Stimulated activated memory B cell treated with anti-CD40 and anti-IgM and Interleukin-4, amounts not matched to agents 10 μg/mL and 1 μg/mL and 100 μg/mL, for 72 hours (primary cell): ENCODE results near the gene CTNNBL1.
"Not testable (repeated sequence)": the region's sequence is repeated elsewhere in the genome, so short reads cannot be mapped to it uniquely, and the experiment has no call there.

ENCODE experiments used
- ATAC-seq: fragments of 150-1000 bp; cut with Tn5 transposase; 2 replicates; pipeline ENCODE4 v1.10.0; 2021
- H3K27ac Mint-ChIP-seq: one replicate; pipeline ENCODE4 v1.8.0; 2022; ENCODE audit warnings: mild to moderate bottlenecking, mixed read lengths
- H3K27me3 Mint-ChIP-seq: one replicate; pipeline ENCODE4 v1.8.0; 2022; ENCODE audit warnings: mixed read lengths
- H3K36me3 Mint-ChIP-seq: one replicate; pipeline ENCODE4 v1.8.0; 2022; ENCODE audit warnings: mixed read lengths
- H3K4me1 Mint-ChIP-seq: one replicate; pipeline ENCODE4 v1.8.0; 2022; ENCODE audit warnings: mixed read lengths
- H3K4me3 Mint-ChIP-seq: one replicate; pipeline ENCODE4 v1.8.0; 2022; ENCODE audit warnings: mild to moderate bottlenecking, moderate library complexity, mixed read lengths
- H3K9me3 Mint-ChIP-seq: one replicate; pipeline ENCODE4 v1.8.0; 2022; ENCODE audit warnings: mixed read lengths

The CTNNBL1 gene

DNA sequence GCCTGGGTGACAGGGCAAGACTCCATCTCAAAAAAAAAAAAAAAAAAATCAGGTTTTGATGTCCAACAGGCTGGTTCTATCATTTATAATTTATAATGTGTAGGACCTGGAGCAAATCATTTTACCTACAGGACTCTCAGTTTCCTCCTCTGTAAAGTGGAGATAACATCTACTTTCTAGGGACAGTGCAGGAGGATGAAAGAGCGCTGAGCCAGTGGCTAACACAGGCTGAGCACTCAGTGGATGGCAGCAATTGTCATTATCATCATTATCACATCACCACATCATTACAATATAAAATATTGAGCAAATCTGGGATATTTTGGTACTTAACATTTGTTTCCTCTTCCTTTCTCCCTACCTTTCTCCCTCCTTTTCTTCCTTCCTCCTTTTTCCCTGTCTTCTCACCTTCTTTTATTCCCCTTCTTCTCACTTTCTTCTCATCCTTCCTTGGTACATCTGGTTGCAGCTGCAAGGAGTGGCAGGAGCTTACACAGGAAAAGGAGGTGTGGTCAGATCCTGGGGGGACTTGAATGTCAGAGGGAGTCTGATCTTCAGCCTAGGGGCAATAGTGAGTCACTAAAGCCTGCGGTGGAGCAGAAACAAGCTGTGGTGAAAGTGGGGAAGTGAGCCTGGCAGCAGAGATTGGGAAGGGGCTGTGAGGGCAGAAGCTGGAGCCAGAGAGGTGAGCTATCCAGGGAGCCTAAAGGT is 24.6 kb upstream of the CTNNBL1 start:
- H3K36me3 Mint-ChIP-seq, result peaks cover 7% of the 10 kb centered on the region
- ATAC-seq, result peak; percentile 20
- H3K27me3 Mint-ChIP-seq, result peaks cover 63% of the 10 kb centered on the region
- H3K4me3 Mint-ChIP-seq, result no peak overlapping the region
- H3K27ac Mint-ChIP-seq, result no peak overlapping the region
- H3K4me1 Mint-ChIP-seq, result peaks cover 6% of the 10 kb centered on the region
- peaks cover 6% of the 10 kb centered on the region for H3K9me3 Mint-ChIP-seq

DNA sequence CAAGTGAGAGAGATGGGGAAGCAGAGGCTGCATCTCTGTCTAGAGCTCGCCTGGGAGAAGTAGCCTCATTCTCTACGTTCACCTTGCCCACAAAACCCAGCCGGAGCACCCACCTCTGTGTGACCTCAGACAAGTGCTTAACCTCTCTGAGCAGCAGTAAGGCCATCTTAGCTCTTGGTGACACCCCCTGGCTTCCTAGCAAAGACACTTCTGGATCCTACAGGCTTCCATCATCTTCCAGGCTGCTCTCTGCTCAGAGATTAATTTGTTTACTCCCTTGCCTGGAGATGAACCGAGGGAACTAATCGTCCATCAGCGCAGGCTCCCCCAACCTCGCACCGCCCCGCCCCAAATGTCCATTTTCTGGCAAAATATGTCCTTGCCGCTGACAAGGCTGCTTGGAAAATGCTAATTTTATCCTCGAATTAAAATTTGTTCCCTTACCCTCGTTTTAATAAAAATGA is 24.0 kb upstream of the CTNNBL1 start:
- H3K27me3 Mint-ChIP-seq, result peaks cover 57% of the 10 kb centered on the region

DNA sequence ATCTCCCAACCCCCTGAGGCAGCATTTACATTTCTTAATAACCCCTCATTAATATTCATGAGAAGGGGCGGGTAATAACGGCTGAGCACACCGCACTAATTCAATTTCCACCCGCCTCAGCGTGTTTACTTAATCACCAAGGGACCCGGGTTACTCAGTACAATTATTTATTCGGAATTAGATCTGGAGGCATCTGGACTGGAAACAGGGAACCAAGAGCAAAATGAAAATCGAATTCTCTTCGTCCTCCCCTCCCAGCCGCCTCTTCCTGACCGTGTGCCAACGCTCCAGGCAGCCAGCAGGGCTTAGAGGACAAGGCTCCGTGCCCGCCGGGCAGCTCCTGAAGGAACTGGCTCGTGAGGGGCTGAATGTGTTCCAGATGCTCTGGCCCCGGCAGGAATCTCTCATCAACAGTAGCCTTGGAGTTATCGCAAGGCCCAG is 23.5 kb upstream of the CTNNBL1 start:
- Mint-ChIP-seq H3K36me3 (no peaks in the 10 kb centered on the region), H3K27ac (no peak overlapping the region), H3K4me3 (no peak overlapping the region), H3K4me1 (peaks cover 12% of the 10 kb centered on the region), H3K27me3 (peaks cover 57% of the 10 kb centered on the region), H3K9me3 (peaks cover 3% of the 10 kb centered on the region)
- no peak for ATAC-seq

More for the DNA sequence above, 24.0 kb upstream of the CTNNBL1 start:
- ATAC-seq, result peak; percentile 16
- peaks cover 1% of the 10 kb centered on the region for H3K36me3 Mint-ChIP-seq
- peaks cover 3% of the 10 kb centered on the region for H3K9me3 Mint-ChIP-seq
- no peak overlapping the region for H3K4me3 Mint-ChIP-seq
- H3K4me1 Mint-ChIP-seq, result peaks cover 11% of the 10 kb centered on the region
- H3K27ac Mint-ChIP-seq, result no peak overlapping the region

DNA sequence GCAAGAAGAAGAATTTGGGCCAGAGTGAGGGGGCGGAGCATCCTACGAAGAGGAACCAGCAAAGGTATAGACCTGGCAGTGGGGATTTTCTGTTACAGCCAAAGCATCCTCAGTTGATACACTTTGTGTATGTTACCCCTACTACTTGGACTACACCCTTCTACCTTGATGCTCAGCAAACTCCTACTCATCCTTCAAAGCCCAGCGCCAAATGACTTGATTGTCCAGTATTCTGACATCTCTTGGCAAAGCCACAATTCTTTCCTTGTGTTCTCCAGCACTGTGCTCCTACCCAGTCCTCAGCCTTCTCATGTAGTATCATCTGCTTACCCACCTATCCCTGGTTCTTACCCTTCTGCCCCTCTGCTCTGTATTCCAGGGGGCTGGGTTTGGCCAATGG is 21.7 kb upstream of the CTNNBL1 start:
- no peak overlapping the region for H3K27ac Mint-ChIP-seq

DNA sequence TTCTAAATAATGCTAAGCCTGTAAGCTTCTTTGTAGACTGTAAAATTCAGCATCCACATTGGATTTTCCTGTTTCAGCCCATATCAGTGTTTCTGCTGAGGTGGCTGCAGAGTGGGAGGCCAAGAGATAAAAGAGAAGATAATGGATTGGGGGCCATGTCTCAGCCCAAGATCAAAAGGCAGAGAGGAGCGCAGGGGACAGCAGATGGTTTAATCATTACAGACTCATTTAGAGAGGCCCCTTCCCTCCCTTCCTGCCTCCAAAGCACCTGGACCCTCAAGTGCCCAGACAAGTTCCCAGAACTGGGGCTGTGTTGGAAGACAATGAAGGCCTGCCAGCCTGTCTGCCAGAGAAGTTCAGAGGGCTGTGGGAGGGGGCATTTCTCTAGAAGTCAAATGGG is 20.4 kb upstream of the CTNNBL1 start:
- Mint-ChIP-seq H3K4me3 (no peak overlapping the region), H3K27me3 (peaks cover 59% of the 10 kb centered on the region), H3K27ac (no peak overlapping the region), H3K36me3 (no peaks in the 10 kb centered on the region), H3K9me3 (no peaks in the 10 kb centered on the region), H3K4me1 (peaks cover 12% of the 10 kb centered on the region)
- no peak for ATAC-seq

More for the DNA sequence above, 21.7 kb upstream of the CTNNBL1 start:
- ATAC-seq, result no peak
- H3K27me3 Mint-ChIP-seq, result peaks cover 57% of the 10 kb centered on the region
- no peaks in the 10 kb centered on the region for H3K36me3 Mint-ChIP-seq
- H3K4me1 Mint-ChIP-seq, result peaks cover 12% of the 10 kb centered on the region
- no peak overlapping the region for H3K4me3 Mint-ChIP-seq
- H3K9me3 Mint-ChIP-seq, result no peaks in the 10 kb centered on the region

DNA sequence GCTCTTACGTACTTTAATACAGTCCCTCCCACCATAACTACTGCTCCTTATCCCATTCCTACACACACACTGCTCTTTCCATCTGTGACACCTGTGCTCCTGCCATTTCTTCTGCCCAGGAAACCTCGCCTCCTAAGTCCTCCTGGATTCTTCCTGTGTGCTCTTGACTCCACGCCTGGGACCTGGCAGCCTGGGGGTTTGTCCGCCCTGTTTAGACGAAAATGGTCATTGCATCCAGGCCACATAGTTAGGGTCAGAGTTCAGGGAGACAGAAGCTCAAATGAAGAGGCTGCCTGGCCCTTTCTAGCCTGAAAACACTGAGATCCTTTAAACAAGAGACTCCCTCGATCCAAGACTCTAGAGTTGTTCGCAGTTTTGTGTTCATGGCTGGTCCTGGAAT is 17.4 kb upstream of the CTNNBL1 start:
- no peaks in the 10 kb centered on the region for H3K9me3 Mint-ChIP-seq
- ATAC-seq, result no peak
- no peak overlapping the region for H3K4me3 Mint-ChIP-seq
- peaks cover 35% of the 10 kb centered on the region for H3K27me3 Mint-ChIP-seq
- H3K4me1 Mint-ChIP-seq, result peaks cover 6% of the 10 kb centered on the region
- H3K36me3 Mint-ChIP-seq, result no peaks in the 10 kb centered on the region
- H3K27ac Mint-ChIP-seq, result no peak overlapping the region

DNA sequence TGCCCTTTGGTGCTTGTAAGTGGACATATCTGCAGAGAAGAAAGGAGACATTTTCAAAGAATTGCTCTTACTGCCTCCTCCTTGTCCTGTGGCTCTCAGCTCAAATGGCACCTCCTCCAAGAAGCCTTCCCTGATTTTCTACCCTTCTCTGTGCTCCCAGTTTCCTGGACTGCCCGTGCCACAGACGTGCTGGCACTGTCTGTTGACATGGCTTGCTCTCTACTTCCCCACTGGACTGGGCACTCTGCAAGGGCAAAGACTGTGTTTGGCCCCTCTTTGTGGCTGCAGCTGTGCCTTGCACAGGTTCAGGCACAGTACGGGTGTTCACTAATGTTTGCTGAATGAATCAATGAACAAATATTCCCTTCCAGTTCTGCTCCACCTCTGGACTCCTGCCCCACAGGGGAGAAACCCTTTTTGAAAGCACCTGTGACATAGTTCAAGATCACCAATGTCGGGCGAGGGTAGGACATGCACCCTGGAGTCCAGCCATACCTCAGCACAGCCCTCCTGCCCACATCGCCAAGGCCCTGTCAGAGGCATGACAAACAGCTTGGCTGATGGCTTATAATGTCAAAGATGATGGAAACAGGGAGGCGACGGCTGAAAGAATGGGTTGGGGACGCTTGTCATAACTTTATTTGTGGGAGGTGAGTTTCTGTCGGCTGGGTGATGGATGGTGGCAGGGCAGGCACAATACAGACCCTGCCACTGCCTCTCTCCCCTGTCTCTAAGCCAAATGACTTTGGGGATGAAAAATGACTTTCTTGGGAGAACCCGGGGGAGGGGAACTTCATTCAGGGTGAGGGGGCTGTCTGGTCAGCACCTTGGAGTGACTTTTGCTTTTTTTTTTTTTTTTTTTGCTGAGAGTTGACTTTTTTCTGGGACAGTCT is 15.6 kb upstream of the CTNNBL1 start:
- H3K4me3 Mint-ChIP-seq, result no peak overlapping the region
- peaks cover 32% of the 10 kb centered on the region for H3K27me3 Mint-ChIP-seq
- no peak for ATAC-seq
- H3K36me3 Mint-ChIP-seq, result no peaks in the 10 kb centered on the region
- no peaks in the 10 kb centered on the region for H3K9me3 Mint-ChIP-seq
- peaks cover 6% of the 10 kb centered on the region for H3K4me1 Mint-ChIP-seq
- no peak overlapping the region for H3K27ac Mint-ChIP-seq

DNA sequence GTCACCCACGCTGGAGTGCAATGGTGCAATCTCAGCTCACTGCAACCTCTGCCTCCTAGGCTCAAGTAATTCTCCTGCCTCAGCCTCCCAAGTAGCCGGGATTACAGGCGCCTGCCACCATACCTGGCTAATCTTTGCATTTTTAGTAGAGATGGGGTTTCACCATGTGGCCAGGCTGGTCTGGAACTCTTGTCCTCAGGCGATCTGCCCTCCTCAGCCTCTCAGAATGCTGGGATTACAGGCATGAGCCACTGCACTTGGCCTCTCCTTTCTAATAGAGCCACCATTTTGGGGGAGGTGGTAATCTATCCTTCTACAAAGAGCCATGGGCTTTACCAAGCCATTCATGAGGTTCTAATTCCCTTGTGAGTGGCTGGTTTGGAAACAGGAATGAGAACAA is 14.1 kb upstream of the CTNNBL1 start:
- H3K4me3 Mint-ChIP-seq, H3K4me1 Mint-ChIP-seq, H3K36me3 Mint-ChIP-seq, ATAC-seq, H3K27ac Mint-ChIP-seq, H3K9me3 Mint-ChIP-seq: not testable (repeated sequence)
- peaks cover 24% of the 10 kb centered on the region for H3K27me3 Mint-ChIP-seq

DNA sequence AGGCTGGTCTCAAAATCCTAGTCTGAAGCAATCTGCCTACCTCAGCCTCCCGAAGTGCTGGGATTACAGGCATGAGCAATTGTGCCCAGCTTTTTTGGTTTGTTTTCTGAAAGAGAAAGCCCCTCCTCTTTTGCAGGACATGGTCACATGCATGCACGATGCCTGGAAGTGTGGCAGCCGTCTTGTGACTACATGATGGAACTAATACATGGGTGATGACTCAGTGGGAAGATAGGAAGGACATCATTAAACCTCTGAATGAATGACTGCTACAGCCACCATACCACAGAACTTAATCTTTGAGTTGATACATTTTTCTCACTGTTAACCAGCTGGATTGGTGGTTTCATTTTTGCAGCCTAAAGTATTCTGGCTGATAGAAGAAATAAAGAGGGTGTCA is 13.4 kb upstream of the CTNNBL1 start:
- Mint-ChIP-seq H3K27ac (no peak overlapping the region), H3K27me3 (peaks cover 24% of the 10 kb centered on the region), H3K4me3 (no peak overlapping the region), H3K36me3 (no peaks in the 10 kb centered on the region), H3K4me1 (no peaks in the 10 kb centered on the region), H3K9me3 (no peaks in the 10 kb centered on the region)
- no peak for ATAC-seq

DNA sequence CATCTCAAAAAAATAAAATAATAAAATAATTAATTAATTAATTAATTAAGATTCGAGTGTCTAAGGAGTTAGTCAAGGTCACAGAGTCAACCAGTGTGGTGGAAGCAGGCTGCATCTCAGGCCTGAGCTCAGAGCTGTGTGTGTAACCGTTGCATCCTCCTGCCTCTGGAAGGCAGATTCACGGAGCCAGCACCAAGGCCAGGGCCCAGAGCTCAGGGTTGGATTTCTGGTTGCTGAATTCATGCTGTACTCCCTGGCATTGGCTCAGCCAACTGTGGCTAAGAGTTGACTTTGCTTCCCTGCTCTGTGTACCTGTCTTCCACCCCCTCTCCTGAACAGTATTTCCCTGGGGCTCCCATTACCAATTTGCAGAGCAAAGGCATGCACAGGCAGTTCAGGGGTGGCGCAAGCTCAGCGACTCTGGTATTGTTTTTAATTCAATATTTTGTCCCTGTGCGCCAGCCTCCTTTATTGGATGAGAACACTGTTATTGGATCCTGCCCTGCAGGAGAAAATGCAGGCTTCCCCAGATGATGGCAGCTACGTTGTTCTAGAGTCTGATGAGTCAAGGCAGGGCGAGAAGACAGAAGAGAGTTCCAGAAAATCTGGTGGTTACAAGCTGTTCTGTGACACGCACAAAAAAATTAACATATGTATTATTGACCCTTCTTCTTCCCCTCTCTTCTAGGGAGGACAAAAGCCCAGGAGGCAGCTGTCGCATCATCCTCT is 12.3 kb upstream of the CTNNBL1 start:
- Mint-ChIP-seq H3K4me1 (no peaks in the 10 kb centered on the region), H3K27me3 (peaks cover 24% of the 10 kb centered on the region), H3K9me3 (no peaks in the 10 kb centered on the region), H3K36me3 (no peaks in the 10 kb centered on the region), H3K4me3 (no peak overlapping the region), H3K27ac (no peak overlapping the region)
- ATAC-seq, result no peak

DNA sequence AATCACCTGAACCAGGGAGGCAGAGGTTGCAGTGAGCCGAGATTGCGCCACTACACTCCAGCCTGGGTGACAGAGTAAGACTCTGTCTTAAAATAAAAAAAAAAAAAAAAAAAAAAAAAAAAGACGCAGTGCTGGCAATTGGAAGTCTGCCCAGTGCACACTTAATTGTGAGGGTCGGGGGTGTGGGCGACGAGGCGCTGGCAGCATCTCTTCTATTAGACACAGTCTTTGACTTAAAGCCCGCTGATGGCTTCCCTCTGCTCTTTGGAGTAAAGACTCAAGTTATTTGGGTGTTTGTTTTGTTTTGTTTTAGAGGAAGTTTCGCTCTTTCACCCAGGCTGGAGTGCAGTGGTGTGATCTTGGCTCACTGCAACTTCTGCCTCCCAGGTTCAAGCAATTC is 10.7 kb upstream of the CTNNBL1 start:
- not testable (repeated sequence) for H3K27ac Mint-ChIP-seq, H3K4me1 Mint-ChIP-seq, H3K9me3 Mint-ChIP-seq, H3K4me3 Mint-ChIP-seq, H3K36me3 Mint-ChIP-seq, ATAC-seq
- peaks cover 19% of the 10 kb centered on the region for H3K27me3 Mint-ChIP-seq

DNA sequence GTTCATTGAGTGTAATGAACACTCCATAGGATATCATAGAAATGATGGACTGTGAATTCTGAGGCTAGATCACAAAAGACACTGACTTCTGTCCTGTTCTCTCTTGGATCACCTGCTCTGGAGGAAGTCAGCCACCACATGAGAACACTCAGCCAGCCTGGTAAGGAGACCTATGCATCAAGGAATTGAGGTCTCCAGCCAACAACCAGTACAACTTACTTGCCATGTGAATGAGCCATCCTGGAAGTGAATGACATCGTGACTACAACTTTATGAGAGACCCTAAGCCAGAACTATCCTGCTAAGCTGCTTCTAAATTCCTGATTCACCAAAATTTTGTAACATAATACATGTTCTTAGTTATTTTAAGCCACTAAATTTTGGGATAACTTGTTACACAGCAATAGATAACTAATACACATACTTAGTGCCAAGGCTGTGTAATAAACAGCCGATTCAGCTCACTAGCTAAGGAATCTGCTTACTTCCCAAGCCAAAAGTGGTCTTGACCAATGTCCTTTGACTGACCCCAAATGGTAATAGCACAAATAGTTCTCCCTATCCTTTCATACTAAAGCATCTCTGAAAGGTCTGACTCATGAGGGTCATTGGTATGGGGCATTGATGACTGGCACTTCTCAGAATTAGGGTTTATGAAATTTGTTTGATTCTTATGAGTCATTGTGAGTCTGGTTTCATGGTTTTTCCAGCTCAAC is 6.9 kb upstream of the CTNNBL1 start:
- ATAC-seq, result no peak
- Mint-ChIP-seq H3K4me3 (no peak overlapping the region), H3K27ac (no peak overlapping the region), H3K9me3 (no peaks in the 10 kb centered on the region), H3K4me1 (no peaks in the 10 kb centered on the region), H3K36me3 (no peaks in the 10 kb centered on the region), H3K27me3 (peaks cover 22% of the 10 kb centered on the region)

DNA sequence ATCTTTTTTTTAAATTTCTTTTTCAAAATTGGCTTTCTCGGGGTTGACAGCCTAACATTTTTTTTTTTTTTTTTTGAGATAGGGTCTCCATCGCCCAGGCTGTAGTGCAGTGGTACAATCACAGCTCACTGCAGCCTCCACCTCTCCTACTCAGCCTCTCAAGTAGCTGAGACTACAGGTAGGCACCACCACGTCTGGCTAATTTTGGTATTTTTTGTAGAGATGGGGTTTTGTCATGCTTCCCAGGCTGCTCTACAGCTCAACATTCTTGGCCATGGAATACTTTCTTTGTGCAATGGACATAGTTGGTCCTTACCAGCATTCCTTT is 6.4 kb upstream of the CTNNBL1 start:
- Mint-ChIP-seq H3K9me3 (no peaks in the 10 kb centered on the region), H3K36me3 (no peaks in the 10 kb centered on the region), H3K4me3 (no peak overlapping the region), H3K27me3 (peaks cover 17% of the 10 kb centered on the region), H3K27ac (no peak overlapping the region), H3K4me1 (no peaks in the 10 kb centered on the region)
- no peak for ATAC-seq

DNA sequence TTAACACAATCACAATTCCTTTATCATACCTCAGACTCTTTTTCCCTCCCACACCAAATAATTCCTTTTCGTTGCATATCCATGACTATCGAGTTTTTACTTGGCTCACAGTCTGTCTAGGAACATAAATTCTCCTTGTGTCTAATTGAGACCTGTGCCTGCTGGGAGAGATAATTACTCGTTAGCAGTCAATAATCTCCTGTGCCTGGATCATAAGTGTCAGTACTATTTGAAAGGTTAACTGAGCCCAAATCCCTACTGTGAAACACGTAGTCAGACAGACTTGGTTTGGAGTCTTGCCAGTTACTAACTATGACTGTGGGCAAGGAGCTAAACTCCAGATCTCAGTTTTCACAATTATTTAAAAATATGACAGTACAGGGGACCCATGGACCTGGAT is 5.7 kb upstream of the CTNNBL1 start:
- no peak for ATAC-seq
- no peak overlapping the region for H3K4me3 Mint-ChIP-seq
- peaks cover 14% of the 10 kb centered on the region for H3K27me3 Mint-ChIP-seq
- no peaks in the 10 kb centered on the region for H3K36me3 Mint-ChIP-seq
- no peak overlapping the region for H3K27ac Mint-ChIP-seq
- H3K9me3 Mint-ChIP-seq, result no peaks in the 10 kb centered on the region
- no peaks in the 10 kb centered on the region for H3K4me1 Mint-ChIP-seq
